DND-41 (cell line): ENCODE data around the gene RTN1.

Source experiments
- CTCF ChIP-seq: IDR thresholded peaks from 2 replicates; pipeline ENCODE4 v1.5.1; 2012; ENCODE audit warnings: borderline replicate concordance, low read length, moderate library complexity, mild to moderate bottlenecking; ENCODE audit not compliant: poor library complexity, severe bottlenecking; ENCODE audit errors: extremely low read depth
- EZH2 ChIP-seq: IDR thresholded peaks from 3 replicates; pipeline ENCODE4 v1.6.1; 2012; ENCODE audit warnings: borderline replicate concordance, low read depth, mild to moderate bottlenecking, moderate library complexity, low read length, inconsistent platforms; ENCODE audit not compliant: severe bottlenecking

- TF ChIP-seq CTCF (no peak), EZH2 (no peak)
Observed at GRCh38 chr14:59583755-59584154, 286.8 kb downstream of the RTN1 start.
